Cardiac fibroblast (primary cell): Measurements from ENCODE around the gene COL23A1.
A peak's percentile ranks its signal among the peaks of the same experiment; 100 is the strongest.

Experiments used
- DNase-seq, 2 donors: peaks; one replicate each; pipeline versions ENCODE4 v3.0.0 to v3.0.0-alpha.2; 2010; ENCODE audit warnings: low read depth in 2 of 2
- H3K4me3 ChIP-seq, 2 donors: replicated peaks in 1 of 2; 1 replicate in 1 of 2; 2 replicates in 1 of 2; pipeline ENCODE4 v1.5.1; 2011; ENCODE audit warnings: low read depth in 2 of 2, low read length in 2 of 2, mild to moderate bottlenecking in 2 of 2, moderate library complexity in 1 of 2
- TF ChIP-seq, protein P1 (sequence below): IDR thresholded peaks from one replicate; pipeline ENCODE4 v1.5.1; 2011; ENCODE audit warnings: low read depth, mild to moderate bottlenecking, low read length, inconsistent platforms

The COL23A1 gene

GRCh38 chr5:178335302-178336030 is 254.7 kb downstream of the COL23A1 start:
- no peak overlapping the region for H3K4me3 ChIP-seq
- TF ChIP-seq, protein P1, sequence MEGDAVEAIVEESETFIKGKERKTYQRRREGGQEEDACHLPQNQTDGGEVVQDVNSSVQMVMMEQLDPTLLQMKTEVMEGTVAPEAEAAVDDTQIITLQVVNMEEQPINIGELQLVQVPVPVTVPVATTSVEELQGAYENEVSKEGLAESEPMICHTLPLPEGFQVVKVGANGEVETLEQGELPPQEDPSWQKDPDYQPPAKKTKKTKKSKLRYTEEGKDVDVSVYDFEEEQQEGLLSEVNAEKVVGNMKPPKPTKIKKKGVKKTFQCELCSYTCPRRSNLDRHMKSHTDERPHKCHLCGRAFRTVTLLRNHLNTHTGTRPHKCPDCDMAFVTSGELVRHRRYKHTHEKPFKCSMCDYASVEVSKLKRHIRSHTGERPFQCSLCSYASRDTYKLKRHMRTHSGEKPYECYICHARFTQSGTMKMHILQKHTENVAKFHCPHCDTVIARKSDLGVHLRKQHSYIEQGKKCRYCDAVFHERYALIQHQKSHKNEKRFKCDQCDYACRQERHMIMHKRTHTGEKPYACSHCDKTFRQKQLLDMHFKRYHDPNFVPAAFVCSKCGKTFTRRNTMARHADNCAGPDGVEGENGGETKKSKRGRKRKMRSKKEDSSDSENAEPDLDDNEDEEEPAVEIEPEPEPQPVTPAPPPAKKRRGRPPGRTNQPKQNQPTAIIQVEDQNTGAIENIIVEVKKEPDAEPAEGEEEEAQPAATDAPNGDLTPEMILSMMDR: no peak

GRCh38 chr5:178334861-178335260 is 255.3 kb downstream of the COL23A1 start:
- no peak overlapping the region for H3K4me3 ChIP-seq
- TF ChIP-seq, protein P1: no peak
- no peak for DNase-seq

More at GRCh38 chr5:178335302-178336030, 254.7 kb downstream of the COL23A1 start:
- no peak for DNase-seq

DNA sequence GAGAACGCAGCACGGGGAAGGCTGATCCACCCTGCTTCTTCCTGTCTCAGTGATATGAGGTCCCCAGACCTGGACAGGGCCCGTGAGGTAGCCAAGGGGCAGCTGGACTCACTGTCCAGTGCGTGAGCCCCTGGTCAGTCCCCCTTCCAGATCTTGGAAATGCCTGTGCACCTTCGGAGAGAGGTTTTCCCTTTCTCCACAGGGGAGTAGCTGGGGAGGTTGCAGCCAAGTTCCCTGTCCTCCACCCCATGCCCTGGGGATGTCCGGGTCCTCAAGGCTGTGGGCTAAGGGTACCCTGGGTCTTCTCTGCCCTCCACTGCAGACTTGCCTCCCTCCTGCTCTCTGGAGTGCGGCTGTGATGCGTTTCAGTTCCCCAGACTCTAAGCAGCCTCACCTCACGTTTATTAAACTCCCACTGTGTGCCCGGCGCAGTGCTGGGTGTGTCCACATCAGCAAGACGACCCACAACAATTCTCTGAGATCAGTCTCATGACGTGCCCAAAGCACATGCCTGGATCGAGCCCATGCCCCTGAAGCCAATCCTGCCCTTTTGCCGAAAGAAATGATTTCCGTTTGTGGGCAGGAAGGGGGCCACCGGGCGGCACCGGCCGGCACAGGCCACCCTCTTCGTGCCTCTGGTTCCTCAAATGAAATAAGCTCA is 256.2 kb downstream of the COL23A1 start:
- no peak overlapping the region for H3K4me3 ChIP-seq
- TF ChIP-seq, protein P1: no peak
- no peak for DNase-seq

DNA sequence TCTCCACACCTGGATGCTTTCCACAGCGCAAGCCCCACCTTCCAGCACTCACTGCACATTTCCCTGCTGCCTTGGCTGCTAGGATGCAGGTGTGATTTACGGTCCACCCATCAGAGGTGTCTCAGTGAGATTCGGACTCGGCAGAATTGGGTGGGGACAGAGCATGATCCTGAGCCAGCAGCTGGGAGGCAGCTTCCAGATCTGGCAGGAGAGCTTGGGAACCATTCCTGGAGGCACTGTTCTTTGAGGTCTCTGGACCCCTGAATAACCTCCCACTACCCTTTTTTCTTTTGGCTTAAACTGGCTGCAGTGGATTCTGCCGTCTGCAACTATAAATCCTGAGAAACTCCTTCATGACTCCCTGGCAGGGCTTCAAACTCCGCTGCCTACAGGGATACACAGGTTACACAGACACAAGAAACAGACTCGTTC is 258.0 kb downstream of the COL23A1 start:
- TF ChIP-seq, protein P1: no peak
- DNase-seq: no peak
- H3K4me3 ChIP-seq: no peak overlapping the region

- H3K4me3 ChIP-seq: no peak overlapping the region
- TF ChIP-seq, protein P1: no peak
- peak in 1 of 2 donors; percentile 12 for DNase-seq
These were observed 258.6 kb downstream of the COL23A1 start for GRCh38 chr5:178331491-178331996.

GRCh38 chr5:178330791-178331404 is 259.3 kb downstream of the COL23A1 start:
- TF ChIP-seq, protein P1: no peak
- no peak for DNase-seq

More at GRCh38 chr5:178330791-178331404, 259.3 kb downstream of the COL23A1 start:
- H3K4me3 ChIP-seq: no peak overlapping the region
